ENCODE data around the gene NOS1.

Gene NOS1

DNA sequence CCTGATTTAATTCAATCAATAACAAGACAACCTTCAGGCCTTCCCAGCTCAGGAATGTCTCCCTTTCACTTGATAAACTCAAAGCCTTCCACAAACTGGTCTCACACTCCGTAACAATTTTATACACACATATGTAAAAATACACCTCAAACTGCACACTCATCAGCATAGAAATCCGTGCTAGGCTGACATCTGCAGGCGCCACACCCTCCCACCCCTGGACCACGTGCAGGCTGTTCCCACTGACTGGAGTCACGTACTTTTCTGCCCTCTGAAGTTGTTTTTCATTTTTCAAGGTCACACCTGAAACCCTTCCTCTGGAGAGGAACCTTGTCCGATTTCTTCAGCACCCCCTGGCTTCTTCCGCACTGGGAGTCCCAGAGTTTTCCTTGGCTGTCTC, 198.8 kb downstream of the NOS1 start:
- CTCF ChIA-PET, result no interaction called here
- POLR2A ChIA-PET, result no interaction called here
- no peak for DNase-seq
- Histone ChIP-seq H3K27ac (ENCODE audit: insufficient read depth in 1 of 2, low read depth in 1 of 2, low read length in 2 of 2, poor library complexity in 1 of 2, severe bottlenecking in 2 of 2) (no peak overlapping the region), H3K4me1 (ENCODE audit: control extremely low read depth in 1 of 4, control insufficient read depth in 4 of 4, insufficient read depth in 4 of 4, low read length in 3 of 4) (peaks cover 0 to 11% (median 0%) of the 10 kb centered on the region in 4 experiments), H3K9me3 (ENCODE audit: control extremely low read depth in 1 of 5, control insufficient read depth in 4 of 5, insufficient read depth in 2 of 5, low read depth in 1 of 5, low read length in 4 of 5) (no peaks in the 10 kb centered on the region), H3K27me3 (replicated peaks in 2 of 5; ENCODE audit: control insufficient read depth in 4 of 5, insufficient read depth in 5 of 5, low read length in 4 of 5) (no peaks in the 10 kb centered on the region), H3K4me3 (ENCODE audit: control insufficient read depth in 1 of 7, extremely low read depth in 1 of 7, insufficient read depth in 4 of 7, low read depth in 2 of 7, low read length in 6 of 7) (no peak overlapping the region), H3K36me3 (ENCODE audit: control insufficient read depth in 4 of 4, insufficient read depth in 4 of 4, low read length in 3 of 4) (peaks cover 27 to 87% (median 61%) of the 10 kb centered on the region in 4 experiments)
- 81% methylated on average over 7 of the region's 7 CpGs for WGBS (ENCODE audit: insufficient coverage)

DNA sequence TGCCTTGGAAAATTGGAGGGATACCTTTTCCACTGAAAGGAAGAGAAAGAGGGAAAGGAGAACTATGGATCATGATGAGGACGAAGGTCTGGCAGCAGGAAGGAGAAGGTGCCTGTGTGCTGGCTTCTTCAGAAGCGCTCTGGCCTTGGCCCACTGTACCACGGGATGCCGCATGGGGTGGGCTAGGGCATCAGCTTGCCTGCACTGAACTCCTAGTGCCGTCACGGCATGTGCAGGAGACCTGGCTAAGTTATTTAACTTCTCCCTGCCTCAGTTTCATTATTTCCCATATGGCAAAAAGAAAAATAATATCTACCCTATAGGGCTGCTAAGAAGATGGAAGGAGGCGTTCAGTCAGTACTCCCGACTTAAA, 199.3 kb downstream of the NOS1 start:
- DNase-seq, result no peak
- H3K27me3 ChIP-seq (replicated peaks in 2 of 5; ENCODE audit: control insufficient read depth in 4 of 5, insufficient read depth in 5 of 5, low read length in 4 of 5), result no peaks in the 10 kb centered on the region
- ChIA-PET CTCF (no interaction called here), POLR2A (no interaction called here)
- 99% methylated on average over 6 of the region's 8 CpGs for WGBS (ENCODE audit: insufficient coverage)
- peaks cover 28 to 88% (median 63%) of the 10 kb centered on the region in 4 experiments for H3K36me3 ChIP-seq (ENCODE audit: control insufficient read depth in 4 of 4, insufficient read depth in 4 of 4, low read length in 3 of 4)
- no peak overlapping the region for H3K4me3 ChIP-seq (ENCODE audit: control insufficient read depth in 1 of 7, extremely low read depth in 1 of 7, insufficient read depth in 4 of 7, low read depth in 2 of 7, low read length in 6 of 7)
- H3K4me1 ChIP-seq (ENCODE audit: control extremely low read depth in 1 of 4, control insufficient read depth in 4 of 4, insufficient read depth in 4 of 4, low read length in 3 of 4), result peaks cover 0 to 11% (median 0%) of the 10 kb centered on the region in 4 experiments
- H3K9me3 ChIP-seq (ENCODE audit: control extremely low read depth in 1 of 5, control insufficient read depth in 4 of 5, insufficient read depth in 2 of 5, low read depth in 1 of 5, low read length in 4 of 5), result no peaks in the 10 kb centered on the region
- H3K27ac ChIP-seq (ENCODE audit: insufficient read depth in 1 of 2, low read depth in 1 of 2, low read length in 2 of 2, poor library complexity in 1 of 2, severe bottlenecking in 2 of 2), result no peak overlapping the region

DNA sequence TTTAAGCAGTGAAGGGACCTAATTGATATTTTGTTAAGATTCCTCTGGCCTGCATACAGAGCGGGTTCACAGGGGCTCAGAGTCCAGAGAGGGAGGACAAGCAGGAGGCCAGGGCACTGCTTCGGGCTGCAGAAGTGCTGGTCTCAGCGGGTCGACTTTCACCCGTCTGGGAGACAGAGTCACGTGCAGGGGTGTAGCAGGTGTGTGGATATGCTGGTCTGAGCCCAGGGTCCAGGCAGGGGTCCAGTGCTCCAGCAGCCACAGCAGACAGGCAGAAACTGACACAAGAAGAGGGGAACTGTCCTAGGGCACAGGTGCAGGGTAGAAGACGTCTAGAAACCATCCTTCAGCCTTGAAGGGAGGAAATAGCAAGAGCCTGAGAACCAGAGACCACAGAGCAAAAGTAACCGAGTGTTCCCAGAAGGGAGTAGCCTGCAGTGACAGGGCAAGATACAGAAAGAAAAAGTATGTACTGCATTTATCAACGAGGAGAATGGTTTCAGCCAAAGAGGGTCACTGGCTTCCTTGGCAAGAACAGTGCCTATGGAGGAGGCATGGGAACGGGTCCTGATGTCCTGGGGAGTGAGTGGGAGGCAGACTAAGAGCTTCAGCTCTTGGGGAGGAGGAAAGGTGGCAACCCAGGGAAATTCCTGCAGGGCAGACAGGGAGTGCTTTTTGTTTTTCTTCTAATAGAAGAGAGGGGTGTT, 199.8 kb downstream of the NOS1 start:
- H3K4me3 ChIP-seq (ENCODE audit: control insufficient read depth in 1 of 7, extremely low read depth in 1 of 7, insufficient read depth in 4 of 7, low read depth in 2 of 7, low read length in 6 of 7), result no peak overlapping the region
- no peaks in the 10 kb centered on the region for H3K27me3 ChIP-seq (replicated peaks in 2 of 5; ENCODE audit: control insufficient read depth in 4 of 5, insufficient read depth in 5 of 5, low read length in 4 of 5)
- CTCF ChIA-PET, result no interaction called here
- WGBS (ENCODE audit: insufficient coverage), result 99% methylated on average over 9 of the region's 10 CpGs
- no peak overlapping the region for H3K27ac ChIP-seq (ENCODE audit: insufficient read depth in 1 of 2, low read depth in 1 of 2, low read length in 2 of 2, poor library complexity in 1 of 2, severe bottlenecking in 2 of 2)
- H3K9me3 ChIP-seq (ENCODE audit: control extremely low read depth in 1 of 5, control insufficient read depth in 4 of 5, insufficient read depth in 2 of 5, low read depth in 1 of 5, low read length in 4 of 5), result no peaks in the 10 kb centered on the region
- H3K4me1 ChIP-seq (ENCODE audit: control extremely low read depth in 1 of 4, control insufficient read depth in 4 of 4, insufficient read depth in 4 of 4, low read length in 3 of 4), result peaks cover 0 to 11% (median 0%) of the 10 kb centered on the region in 4 experiments
- H3K36me3 ChIP-seq (ENCODE audit: control insufficient read depth in 4 of 4, insufficient read depth in 4 of 4, low read length in 3 of 4), result peaks cover 24 to 88% (median 63%) of the 10 kb centered on the region in 4 experiments
- POLR2A ChIA-PET, result no interaction called here
- no peak for DNase-seq

- DNase-seq, result no peak
- ChIA-PET POLR2A (no interaction called here), CTCF (interaction anchor here (0.5 to 1.0 kb wide), 2 partner anchors 15 to 584 kb away, joined by 3 to 4 read pairs; no protein-coding TSS in a partner anchor)
- no peak overlapping the region for H3K4me3 ChIP-seq (ENCODE audit: control insufficient read depth in 1 of 7, extremely low read depth in 1 of 7, insufficient read depth in 4 of 7, low read depth in 2 of 7, low read length in 6 of 7)
- H3K9me3 ChIP-seq (ENCODE audit: control extremely low read depth in 1 of 5, control insufficient read depth in 4 of 5, insufficient read depth in 2 of 5, low read depth in 1 of 5, low read length in 4 of 5), result no peaks in the 10 kb centered on the region
- peaks cover 21 to 92% (median 68%) of the 10 kb centered on the region in 4 experiments for H3K36me3 ChIP-seq (ENCODE audit: control insufficient read depth in 4 of 4, insufficient read depth in 4 of 4, low read length in 3 of 4)
- peaks cover 0 to 3% (median 0%) of the 10 kb centered on the region in 4 experiments for H3K4me1 ChIP-seq (ENCODE audit: control extremely low read depth in 1 of 4, control insufficient read depth in 4 of 4, insufficient read depth in 4 of 4, low read length in 3 of 4)
- WGBS (ENCODE audit: insufficient coverage), result 98% methylated on average over 7 of the region's 9 CpGs
- no peak overlapping the region for H3K27ac ChIP-seq (ENCODE audit: insufficient read depth in 1 of 2, low read depth in 1 of 2, low read length in 2 of 2, poor library complexity in 1 of 2, severe bottlenecking in 2 of 2)
- no peaks in the 10 kb centered on the region for H3K27me3 ChIP-seq (replicated peaks in 2 of 5; ENCODE audit: control insufficient read depth in 4 of 5, insufficient read depth in 5 of 5, low read length in 4 of 5)
Observed at GRCh38 chr12:117159674-117160073, 201.8 kb downstream of the NOS1 start.

- WGBS (ENCODE audit: insufficient coverage), result 80% methylated on average over 5 of the region's 7 CpGs
- H3K27me3 ChIP-seq (replicated peaks in 2 of 5; ENCODE audit: control insufficient read depth in 4 of 5, insufficient read depth in 5 of 5, low read length in 4 of 5), result no peaks in the 10 kb centered on the region
- POLR2A ChIA-PET, result no interaction called here
- H3K4me1 ChIP-seq (ENCODE audit: control extremely low read depth in 1 of 4, control insufficient read depth in 4 of 4, insufficient read depth in 4 of 4, low read length in 3 of 4), result no peaks in the 10 kb centered on the region
- H3K27ac ChIP-seq (ENCODE audit: insufficient read depth in 1 of 2, low read depth in 1 of 2, low read length in 2 of 2, poor library complexity in 1 of 2, severe bottlenecking in 2 of 2), result no peak overlapping the region
- peaks cover 20 to 92% (median 71%) of the 10 kb centered on the region in 4 experiments for H3K36me3 ChIP-seq (ENCODE audit: control insufficient read depth in 4 of 4, insufficient read depth in 4 of 4, low read length in 3 of 4)
- H3K4me3 ChIP-seq (ENCODE audit: control insufficient read depth in 1 of 7, extremely low read depth in 1 of 7, insufficient read depth in 4 of 7, low read depth in 2 of 7, low read length in 6 of 7), result no peak overlapping the region
- no peak for DNase-seq
- CTCF ChIA-PET, result interaction anchor here (1.0 to 2.5 kb wide), 3 partner anchors 9 to 133 kb away, joined by 4 to 8 read pairs (median 4); no protein-coding TSS in a partner anchor
- H3K9me3 ChIP-seq (ENCODE audit: control extremely low read depth in 1 of 5, control insufficient read depth in 4 of 5, insufficient read depth in 2 of 5, low read depth in 1 of 5, low read length in 4 of 5), result no peaks in the 10 kb centered on the region
Observed at GRCh38 chr12:117158911-117159553, 202.4 kb downstream of the NOS1 start.

All from common myeloid progenitor, CD34-positive (primary cell).